Epithelial cell of umbilical artery (primary cell): Measurements from ENCODE around the gene PCP4. TPM values are rescaled to one million over a fixed set of nuclear protein-coding genes. Genes with fewer than 3 reads are reported as not detected.

Experiments used
- total RNA-seq: library from RNA; depleted of rRNA; stranded (reverse); fragments of >200 nt; gene quantifications from 2 replicates; pipeline ENCODE4 v1.2.3, GENCODE V29; 2014

The PCP4 gene
- not detected in 2 replicates for total RNA-seq

DNA sequence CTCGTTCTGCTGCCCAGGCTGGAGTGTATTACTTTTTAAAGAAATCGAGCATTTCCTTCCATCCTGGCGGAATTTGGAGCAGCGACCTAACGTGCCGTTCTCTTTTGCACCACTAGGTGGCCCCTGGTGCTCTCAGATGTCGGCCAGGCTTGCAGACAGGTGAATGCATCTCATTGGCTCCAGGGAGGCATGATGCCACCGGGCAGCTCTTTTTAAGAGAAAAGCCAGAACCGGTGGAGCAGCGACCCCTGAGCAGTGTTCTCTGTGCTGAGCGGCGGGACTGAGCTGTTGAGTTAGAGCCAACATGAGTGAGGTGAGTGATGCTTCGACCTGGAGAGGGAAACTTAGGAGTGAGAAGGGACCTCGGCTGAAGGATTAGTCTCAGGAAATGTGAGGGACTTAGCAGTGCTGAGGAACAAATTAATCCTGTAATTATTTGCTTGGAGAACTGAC is at the start of gene PCP4:
Gene PCP4 (plus strand): TSS at position 241 of the 453 bp plus-strand sequence. CDS start 64 bp downstream, at position 305.

Other genes with a start within 250 kb of the PCP4 start
- not detected in 2 replicates for gene IGSF5, start 122.3 kb upstream of the PCP4 start, total RNA-seq